Endothelial cell of umbilical vein (primary cell): ENCODE measurements around the gene EVX2. TPM values are rescaled to one million over a fixed set of nuclear protein-coding genes. Genes with fewer than 3 reads are reported as not detected.

Source experiments
- BruUV-seq: library from RNA; stranded (reverse); fragments of 400-500 nt; replicated peaks from 2 replicates; lab custom pipeline; 2021; lab: Mats Ljungman, UMichigan
- CTCF ChIA-PET: fragments of 300-600, 350-600 bp; sonication (Branson Sonifier 250); formaldehyde crosslinking; loops from one replicate; lab custom pipeline; 2021; ENCODE audit warnings: antibody characterized with exemption, inconsistent platforms; lab: Charles Lee
- POLR2A ChIA-PET: fragments of 300-600, 350-600 bp; sonication (Branson Sonifier 250); formaldehyde crosslinking; loops from one replicate; lab custom pipeline; 2021; ENCODE audit warnings: antibody characterized with exemption, inconsistent platforms; lab: Charles Lee
- DNase-seq: peaks from one replicate; pipeline ENCODE4 v3.0.0-alpha.2; 2011; ENCODE audit warnings: low read depth, low spot score
- FAIRE-seq: peaks from 2 replicates; lab custom pipeline; 2011; peaks lifted over from hg19 to GRCh38; lab: Jason Lieb, UNC
- H2AFZ ChIP-seq: 2 replicates; pipeline ENCODE4 v1.6.0; 2012; ENCODE audit warnings: low read depth, low read length, control low read depth, inconsistent platforms
- H3K27ac ChIP-seq: 2 replicates; pipeline ENCODE4 v1.5.1; 2011; ENCODE audit warnings: low read depth, mild to moderate bottlenecking, control low read depth, low read length, moderate library complexity; ENCODE audit not compliant: insufficient read depth
- H3K27me3 ChIP-seq, 2 experiments: 2 replicates each; pipeline versions ENCODE4 v1.6.0 to v1.6.1; 2011; ENCODE audit warnings: low read length in 2 of 2, mixed read lengths in 1 of 2; ENCODE audit not compliant: control insufficient read depth in 2 of 2, insufficient read depth in 2 of 2
- H3K36me3 ChIP-seq, 2 experiments: 2 replicates in 1 of 2; 3 replicates in 1 of 2; pipeline ENCODE4 v1.5.1; 2011; ENCODE audit warnings: low read length in 2 of 2, mild to moderate bottlenecking in 1 of 2, moderate library complexity in 1 of 2; ENCODE audit not compliant: control insufficient read depth in 2 of 2, insufficient read depth in 2 of 2; ENCODE audit errors: extremely low read depth in 1 of 2
- H3K4me1 ChIP-seq: 3 replicates; pipeline ENCODE4 v1.5.1; 2011; ENCODE audit warnings: mild to moderate bottlenecking, low read length; ENCODE audit not compliant: control insufficient read depth, insufficient read depth; ENCODE audit errors: extremely low read depth
- H3K4me2 ChIP-seq: 2 replicates; pipeline ENCODE4 v1.6.1; 2011; ENCODE audit warnings: low read length, control low read depth, mixed read lengths; ENCODE audit not compliant: insufficient read depth
- H3K4me3 ChIP-seq, 3 experiments: fragments of 200-600 bp in 1 of 3; sonication (generic), shearing (Covaris generic) in 1 of 3; replicated peaks in 1 of 3; 2 replicates each; pipeline ENCODE4 v1.5.1; 2011 to 2016; ENCODE audit warnings: control low read depth in 3 of 3, low read length in 3 of 3, mild to moderate bottlenecking in 2 of 3, inconsistent platforms in 1 of 3, low read depth in 1 of 3, moderate library complexity in 1 of 3; ENCODE audit not compliant: insufficient read depth in 1 of 3
- H3K79me2 ChIP-seq: 2 replicates; pipeline ENCODE4 v1.6.0; 2012; ENCODE audit warnings: low read length, inconsistent platforms; ENCODE audit not compliant: control insufficient read depth, insufficient read depth
- H3K9ac ChIP-seq: replicated peaks from 2 replicates; pipeline ENCODE3; 2011; ENCODE audit warnings: low read length, control low read depth; ENCODE audit not compliant: insufficient read depth; ENCODE audit errors: extremely low read depth
- H3K9me1 ChIP-seq: replicated peaks from 3 replicates; pipeline ENCODE4 v1.6.0; 2011; ENCODE audit warnings: mild to moderate bottlenecking, low read length; ENCODE audit not compliant: control insufficient read depth, insufficient read depth; ENCODE audit errors: extremely low read depth
- H3K9me3 ChIP-seq: replicated peaks from 2 replicates; pipeline ENCODE4 v1.5.1; 2012; ENCODE audit warnings: low read length, inconsistent platforms; ENCODE audit not compliant: control insufficient read depth, insufficient read depth
- H4K20me1 ChIP-seq: replicated peaks from 2 replicates; pipeline ENCODE3; 2011; ENCODE audit warnings: mild to moderate bottlenecking, low read length; ENCODE audit not compliant: control insufficient read depth, insufficient read depth; ENCODE audit errors: extremely low read depth
- CTCF ChIP-seq, 2 donors: IDR thresholded peaks; 1 replicate in 1 of 2; 2 replicates in 1 of 2; pipeline ENCODE4 v1.5.1; 2011; ENCODE audit warnings: low read length in 2 of 2, mild to moderate bottlenecking in 2 of 2, moderate library complexity in 2 of 2, control low read depth in 1 of 2, inconsistent platforms in 1 of 2, low read depth in 1 of 2; ENCODE audit not compliant: insufficient read depth in 1 of 2; ENCODE audit errors: extremely low read depth in 1 of 2
- EZH2 ChIP-seq: IDR thresholded peaks from 2 replicates; pipeline ENCODE4 v1.6.1; 2012; ENCODE audit warnings: borderline replicate concordance, low read depth, mild to moderate bottlenecking, moderate library complexity, low read length, inconsistent platforms; ENCODE audit not compliant: severe bottlenecking
- FOS ChIP-seq: IDR thresholded peaks from 2 replicates; pipeline ENCODE4 v1.6.1; 2011; ENCODE audit warnings: mild to moderate bottlenecking, low read length, moderate library complexity, borderline replicate concordance; ENCODE audit not compliant: insufficient read depth
- GATA2 ChIP-seq: IDR thresholded peaks from 2 replicates; pipeline ENCODE4 v1.7.0; 2011; ENCODE audit warnings: low read depth, mild to moderate bottlenecking, moderate library complexity, mixed read lengths, low read length; ENCODE audit not compliant: insufficient read length, insufficient read depth
- JUN ChIP-seq: IDR thresholded peaks from 2 replicates; pipeline ENCODE4 v1.6.1; 2011; ENCODE audit warnings: borderline replicate concordance, low read depth; ENCODE audit not compliant: insufficient read length, insufficient read depth
- MAX ChIP-seq: IDR thresholded peaks from 2 replicates; pipeline ENCODE4 v1.6.1; 2011; ENCODE audit not compliant: insufficient read depth, insufficient read length
- MYC ChIP-seq: IDR thresholded peaks from one replicate; pipeline ENCODE4 v1.6.1; 2011; ENCODE audit warnings: mild to moderate bottlenecking, low read depth, low read length
- POLR2A ChIP-seq: IDR thresholded peaks from 2 replicates; pipeline ENCODE4 v1.6.1; 2012; ENCODE audit warnings: low read depth, mild to moderate bottlenecking, control low read depth, low read length
- POLR2AphosphoS5 ChIP-seq: IDR thresholded peaks from 2 replicates; pipeline ENCODE4 v1.6.1; 2012; ENCODE audit warnings: low read depth, mild to moderate bottlenecking, control low read depth, low read length, moderate library complexity; ENCODE audit not compliant: insufficient read depth
- dilution Hi-C: fragments of 300-500 bp; cut with MboI; formaldehyde crosslinking; loops from one replicate; pipeline ENCODE4 v1.15.0; 2019; ENCODE audit warnings: low sequenced_read_pairs; ENCODE audit not compliant: extremely low pct_ligation_motif_present
- intact Hi-C: fragments of 100-400 bp; cut with micrococcal nuclease; formaldehyde crosslinking; loops from one replicate; pipeline ENCODE4 v1.10.0; 2022
- polyA plus RNA-seq, 4 experiments: library from polyadenylated mRNA; depleted of rRNA in 3 of 4; stranded (reverse) in 3 of 4; unstranded in 1 of 4; fragments of >200 nt; gene quantifications; 2 replicates each; pipeline versions ENCODE4 v1.2.1 to v1.2.3, GENCODE V29; 2011 to 2012; ENCODE audit warnings: missing spikeins in 1 of 4
- total RNA-seq: library from RNA; stranded (reverse); gene quantifications from 2 replicates; pipeline ENCODE4 v1.2.3, GENCODE V29; 2021

EVX2 gene
- total and polyA plus RNA-seq, 2 donors (not counting 3 experiments of a cell fraction or from before 2014, with no cell fraction given) = not detected

GRCh38 chr2:176091329-176092258 is 7.8 kb upstream of the EVX2 start:
- Histone ChIP-seq H3K36me3 (no peaks in the 10 kb centered on the region), H3K9ac (no peak overlapping the region), H3K4me3 (no peak overlapping the region), H4K20me1 (peaks cover 6% of the 10 kb centered on the region), H3K9me1 (no peaks in the 10 kb centered on the region), H3K9me3 (no peaks in the 10 kb centered on the region), H3K27me3 (peaks cover 85 to 98% of the 10 kb centered on the region in 2 experiments), H3K79me2 (no peaks in the 10 kb centered on the region), H2AFZ (no peak overlapping the region), H3K27ac (no peak overlapping the region), H3K4me2 (no peak overlapping the region), H3K4me1 (no peaks in the 10 kb centered on the region)
- dilution Hi-C loops (no loop called here), intact Hi-C loops (no loop called here)
- DNase-seq (no peak), FAIRE-seq (no peak)
- ChIA-PET POLR2A (no interaction called here), CTCF (interaction anchor here (1.2 to 2.1 kb wide), 3 partner anchors 402 to 840 kb away, joined by 3 to 6 read pairs (median 5); no protein-coding TSS in a partner anchor)
- TF ChIP-seq EZH2 = peak; percentile 80
- no peak for TF ChIP-seq MYC
- no peak for TF ChIP-seq MAX
- no peak for TF ChIP-seq JUN
- TF ChIP-seq POLR2A = no peak
- no peak for TF ChIP-seq GATA2
- no TSS peak for BruUV-seq

GRCh38 chr2:176090862-176091261 is 7.1 kb upstream of the EVX2 start:
- Histone ChIP-seq H3K9ac (no peak overlapping the region), H3K27ac (no peak overlapping the region), H2AFZ (no peak overlapping the region), H3K27me3 (peaks cover 87 to 98% of the 10 kb centered on the region in 2 experiments), H3K79me2 (no peaks in the 10 kb centered on the region), H3K36me3 (no peaks in the 10 kb centered on the region), H3K4me2 (no peak overlapping the region), H3K4me3 (no peak overlapping the region), H4K20me1 (peaks cover 3% of the 10 kb centered on the region), H3K9me1 (no peaks in the 10 kb centered on the region), H3K9me3 (no peaks in the 10 kb centered on the region), H3K4me1 (no peaks in the 10 kb centered on the region)
- TF ChIP-seq POLR2AphosphoS5 (no peak), JUN (no peak), FOS (no peak), EZH2 (no peak), CTCF (IDR thresholded peaks at IDR 0.05; ENCODE audit: extremely low read depth in 1 of 2, insufficient read depth in 1 of 2, low read depth in 1 of 2, low read length in 2 of 2) (no peak)
- ChIA-PET CTCF (interaction anchor here (1.3 kb wide), 1 partner anchor 840 kb away, joined by 3 read pairs; no protein-coding TSS in a partner anchor), POLR2A (no interaction called here)
- intact Hi-C loops = no loop called here
- no peak for FAIRE-seq
- no TSS peak for BruUV-seq
- dilution Hi-C loops = no loop called here
- DNase-seq = no peak
